GM21526 (cell line): Measurements from ENCODE around the gene DOK6.

ENCODE experiments used
- ATAC-seq: cut with Tn5 transposase; IDR thresholded peaks from one replicate; pipeline ENCODE4 v1.9.1; 2021; ENCODE audit warnings: moderate library complexity; ENCODE audit not compliant: unreplicated experiment, low FRiP score

The DOK6 gene

DNA sequence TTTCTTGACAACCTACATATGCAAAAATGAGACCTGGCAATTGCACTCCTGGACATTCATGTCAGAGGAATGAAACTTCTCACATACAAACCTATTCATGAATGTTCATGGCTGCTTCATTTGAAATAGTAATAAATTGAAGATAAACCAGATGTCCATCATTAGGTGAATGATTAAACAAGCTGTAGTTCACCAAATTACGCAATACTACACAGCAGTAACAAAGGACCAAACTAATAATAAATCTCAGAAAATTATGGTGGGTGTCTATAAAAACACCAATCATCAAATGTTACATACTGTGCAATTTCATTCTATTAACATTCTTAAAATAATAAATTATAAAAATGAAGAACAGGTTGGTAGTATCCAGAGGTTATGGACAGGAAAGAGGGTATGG is 13.5 kb downstream of the DOK6 start:
- no peak for ATAC-seq

GRCh38 chr18:69432847-69433246 is 32.2 kb downstream of the DOK6 start:
- ATAC-seq, result no peak

DNA sequence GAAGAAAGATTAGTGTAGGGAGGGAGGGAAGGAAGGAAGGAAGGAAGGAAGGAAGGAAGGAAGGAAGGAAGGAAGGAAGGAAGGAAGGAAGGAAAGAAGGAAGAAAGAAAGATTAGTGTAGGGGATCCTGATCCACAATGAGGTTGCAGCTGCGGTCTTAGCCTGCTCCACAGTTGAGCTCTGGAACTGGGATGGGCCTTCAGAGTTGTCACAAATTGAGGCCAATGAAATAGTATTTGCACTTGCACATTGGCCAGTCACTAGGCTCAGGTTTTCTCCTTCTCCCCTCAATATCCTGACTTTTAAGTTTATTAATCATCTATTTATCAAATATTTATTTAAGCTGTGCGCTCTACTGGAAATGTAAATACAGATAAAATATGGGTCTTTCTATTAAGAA is 34.3 kb downstream of the DOK6 start:
- ATAC-seq, result no peak

- no peak for ATAC-seq
These were observed 43.5 kb downstream of the DOK6 start for GRCh38 chr18:69444221-69444620.

DNA sequence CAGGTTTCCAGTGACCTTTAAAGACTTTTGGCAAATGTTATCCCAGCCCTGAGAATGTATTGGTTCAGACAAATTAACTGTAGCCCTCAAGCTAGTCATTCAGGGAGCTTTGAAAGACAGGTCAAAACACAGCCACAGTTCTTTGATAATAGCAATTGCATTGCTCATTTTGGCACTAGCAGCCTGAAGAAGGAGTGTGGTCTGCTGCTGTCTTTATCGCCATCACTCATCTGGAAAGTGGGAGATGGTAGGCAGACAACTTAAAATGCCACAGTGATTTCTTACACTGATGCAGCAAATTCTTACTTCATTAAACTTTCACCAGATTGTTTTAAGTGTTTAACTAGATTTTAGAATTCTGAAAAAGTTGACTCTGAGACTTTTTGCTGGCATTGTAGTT is 47.2 kb downstream of the DOK6 start:
- no peak for ATAC-seq

GRCh38 chr18:69455125-69455524 is 54.4 kb downstream of the DOK6 start:
- ATAC-seq, result no peak

- ATAC-seq, result no peak
These were observed 68.8 kb downstream of the DOK6 start for GRCh38 chr18:69469444-69469919.

DNA sequence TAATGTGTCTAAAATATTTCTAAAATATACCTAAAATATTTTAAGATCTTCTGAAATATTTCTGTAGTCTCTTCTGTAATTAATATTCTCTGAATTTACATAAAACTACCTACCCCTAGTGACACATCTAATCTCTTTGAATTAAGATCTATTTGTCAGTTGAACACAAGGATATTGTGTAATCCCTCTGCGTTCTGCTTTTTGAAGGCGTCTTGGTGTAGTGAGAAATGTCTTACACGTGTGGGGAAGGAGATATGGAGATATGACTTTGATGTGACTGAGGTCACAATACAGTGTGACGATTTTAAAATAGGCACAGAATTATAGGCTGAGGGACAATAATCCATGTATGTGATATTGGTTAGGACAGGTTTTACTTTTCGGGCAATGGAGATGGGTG is 79.8 kb downstream of the DOK6 start:
- no peak for ATAC-seq

- ATAC-seq, result no peak
These were observed 82.9 kb downstream of the DOK6 start for GRCh38 chr18:69483574-69483973.

- no peak for ATAC-seq
These were observed 84.2 kb downstream of the DOK6 start for GRCh38 chr18:69484699-69485396.

GRCh38 chr18:69487488-69488394 is 87.1 kb downstream of the DOK6 start:
- ATAC-seq, result no peak

GRCh38 chr18:69490072-69490471 is 89.4 kb downstream of the DOK6 start:
- ATAC-seq, result no peak

DNA sequence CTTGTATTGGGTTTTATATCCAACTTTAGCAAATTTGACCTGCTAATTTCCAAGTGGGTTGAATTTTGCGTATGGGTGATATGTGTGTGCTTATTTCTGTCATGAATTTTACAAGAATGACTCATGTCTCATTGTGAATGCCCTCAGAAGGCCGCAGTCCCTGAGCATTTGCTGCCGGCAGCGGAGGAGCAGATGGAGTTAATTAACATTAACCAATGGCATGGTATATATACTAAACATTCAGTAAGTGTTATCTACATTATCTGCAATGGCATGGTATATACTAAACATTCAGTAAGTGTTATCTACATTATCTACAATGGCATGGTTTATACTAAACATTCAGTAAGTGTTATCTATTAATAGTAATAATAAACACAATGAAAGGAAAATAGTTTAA is 90.1 kb downstream of the DOK6 start:
- ATAC-seq, result no peak

- no peak for ATAC-seq
These were observed 90.9 kb downstream of the DOK6 start for GRCh38 chr18:69491576-69491975.

GRCh38 chr18:69492861-69493260 is 92.2 kb downstream of the DOK6 start:
- no peak for ATAC-seq

DNA sequence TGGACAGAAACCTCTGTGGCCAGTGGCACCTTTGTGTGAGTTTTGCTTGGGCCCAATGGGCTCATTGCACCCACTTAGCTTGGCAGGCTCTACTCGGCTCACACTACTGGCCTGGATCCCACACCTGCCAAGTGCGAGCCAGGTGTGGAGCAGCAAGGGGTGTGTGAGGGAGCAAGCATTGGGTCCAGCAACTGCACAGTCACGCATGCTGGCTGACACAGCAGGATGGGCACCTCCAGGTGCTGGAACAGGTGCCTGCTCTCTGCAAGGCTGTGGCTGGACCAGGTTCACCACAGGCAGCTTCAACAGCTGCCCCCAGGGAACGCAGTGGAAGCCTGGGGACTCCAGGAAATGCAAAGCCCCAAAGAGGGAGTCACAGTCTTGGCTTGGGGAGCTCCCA is 94.2 kb downstream of the DOK6 start:
- no peak for ATAC-seq

GRCh38 chr18:69495338-69495737 is 94.7 kb downstream of the DOK6 start:
- no peak for ATAC-seq

- ATAC-seq, result no peak
These were observed 95.3 kb downstream of the DOK6 start for GRCh38 chr18:69495841-69496533.

DNA sequence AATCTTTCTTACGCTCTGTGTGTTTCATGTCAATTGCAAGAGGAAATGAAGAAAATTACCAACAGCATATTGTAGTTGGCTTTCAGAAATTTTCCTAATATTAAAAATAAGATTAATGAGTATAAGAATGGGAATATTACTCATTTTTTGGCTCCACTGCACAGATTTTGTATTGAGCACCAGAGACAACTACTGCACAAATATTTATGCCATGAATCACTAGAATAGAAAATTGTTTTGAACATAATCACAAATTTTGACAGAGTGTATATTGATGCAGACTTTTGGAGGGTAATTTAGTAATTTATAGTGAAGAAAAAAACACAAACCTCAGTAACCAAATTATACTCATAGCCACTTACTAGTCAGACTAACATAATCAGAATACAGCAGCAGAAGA is 118.3 kb downstream of the DOK6 start:
- no peak for ATAC-seq

DNA sequence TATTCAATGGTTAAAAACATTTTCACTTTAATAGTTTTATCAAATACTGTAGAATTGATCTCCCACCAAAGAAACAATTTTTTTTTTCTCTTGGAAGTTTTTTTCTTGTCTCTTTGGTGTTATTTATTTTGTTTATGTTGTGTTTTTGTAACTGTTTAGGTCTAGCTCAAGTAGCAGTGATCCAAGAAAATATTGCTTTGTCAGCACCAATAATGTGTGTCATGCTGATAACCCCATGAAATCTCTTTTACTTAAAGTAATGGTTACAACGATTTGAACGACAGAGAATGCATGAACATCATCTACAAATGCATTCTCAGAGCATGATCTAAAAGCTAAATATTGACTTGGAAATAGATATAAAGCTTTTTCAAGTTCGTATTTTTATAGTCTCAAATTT is 122.9 kb downstream of the DOK6 start:
- no peak for ATAC-seq

- no peak for ATAC-seq
These were observed 127.7 kb downstream of the DOK6 start for GRCh38 chr18:69528435-69528834.
